ENCODE measurements around the gene SERINC5.
"Not testable (repeated sequence)": the region's sequence is repeated elsewhere in the genome, so short reads cannot be mapped to it uniquely, and the experiment has no call there.

Gene SERINC5

GRCh38 chr5:80156156-80156555 is 99.7 kb downstream of the SERINC5 start:
- no peak for DNase-seq (ENCODE audit: low read depth)
- TF ChIP-seq CTCF (conservative IDR thresholded peaks at IDR 0.05; ENCODE audit: low read length): no peak
- H3K4me3 ChIP-seq (ENCODE audit: low read length): no peak overlapping the region

- no peak overlapping the region for H3K4me3 ChIP-seq (ENCODE audit: low read length)
- TF ChIP-seq CTCF (conservative IDR thresholded peaks at IDR 0.05; ENCODE audit: low read length): no peak
- DNase-seq (ENCODE audit: low read depth): no peak
Observed at GRCh38 chr5:80154749-80155148, 101.1 kb downstream of the SERINC5 start.

GRCh38 chr5:80154289-80154688 is 101.6 kb downstream of the SERINC5 start:
- H3K4me3 ChIP-seq (ENCODE audit: low read length); DNase-seq (ENCODE audit: low read depth): not testable (repeated sequence)

GRCh38 chr5:80153586-80154126 is 102.2 kb downstream of the SERINC5 start:
- no peak overlapping the region for H3K4me3 ChIP-seq (ENCODE audit: low read length)
- no peak for TF ChIP-seq CTCF (conservative IDR thresholded peaks at IDR 0.05; ENCODE audit: low read length)
- DNase-seq (ENCODE audit: low read depth): no peak

- TF ChIP-seq CTCF (conservative IDR thresholded peaks at IDR 0.05; ENCODE audit: low read length): no peak
- no peak overlapping the region for H3K4me3 ChIP-seq (ENCODE audit: low read length)
- DNase-seq (ENCODE audit: low read depth): no peak
Observed at GRCh38 chr5:80152778-80153177, 103.1 kb downstream of the SERINC5 start.

GRCh38 chr5:80151890-80152289 is 104.0 kb downstream of the SERINC5 start:
- TF ChIP-seq CTCF (conservative IDR thresholded peaks at IDR 0.05; ENCODE audit: low read length): no peak
- no peak for DNase-seq (ENCODE audit: low read depth)
- no peak overlapping the region for H3K4me3 ChIP-seq (ENCODE audit: low read length)

- no peak overlapping the region for H3K4me3 ChIP-seq (ENCODE audit: low read length)
- no peak for TF ChIP-seq CTCF (conservative IDR thresholded peaks at IDR 0.05; ENCODE audit: low read length)
- DNase-seq (ENCODE audit: low read depth): no peak
Observed at GRCh38 chr5:80150731-80151130, 105.1 kb downstream of the SERINC5 start.

- H3K4me3 ChIP-seq (ENCODE audit: low read length): no peak overlapping the region
- DNase-seq (ENCODE audit: low read depth): no peak
- no peak for TF ChIP-seq CTCF (conservative IDR thresholded peaks at IDR 0.05; ENCODE audit: low read length)
Observed at GRCh38 chr5:80149161-80149609, 106.7 kb downstream of the SERINC5 start.
